ENCODE data around the gene EN1. TPM values are rescaled to one million over a fixed set of nuclear protein-coding genes. Genes with fewer than 3 reads are reported as not detected.

Gene EN1
- total RNA-seq, 6 donors from 2014 or later, result 0.13 TPM; not detected in 5

GRCh38 chr2:118846442-118846952 is 951 bp downstream of the EN1 start:
- Histone ChIP-seq H3K27ac (no peak overlapping the region), H3K27me3 (peaks cover 2 to 92% (median 59%) of the 10 kb centered on the region in 4 donors), H3K9me3 (no peaks in the 10 kb centered on the region), H3K4me3 (peak overlapping the region in 3 of 4 donors; percentile 13 to 35 (median 17)), H3K36me3 (no peaks in the 10 kb centered on the region), H3K4me1 (peaks cover 31 to 49% (median 38%) of the 10 kb centered on the region in 4 donors)
- 4% methylated on average over 31 of the region's 63 CpGs; no CpG with 5 or more reads in 1 of the 2 donors for WGBS, 2 donors
- TF ChIP-seq EP300 (IDR thresholded peaks at IDR 0.05), result no peak
- no peak for TF ChIP-seq POLR2A (IDR thresholded peaks at IDR 0.05)
- TF ChIP-seq POLR2AphosphoS5 (IDR thresholded peaks at IDR 0.05), result no peak
- TF ChIP-seq, protein P1, sequence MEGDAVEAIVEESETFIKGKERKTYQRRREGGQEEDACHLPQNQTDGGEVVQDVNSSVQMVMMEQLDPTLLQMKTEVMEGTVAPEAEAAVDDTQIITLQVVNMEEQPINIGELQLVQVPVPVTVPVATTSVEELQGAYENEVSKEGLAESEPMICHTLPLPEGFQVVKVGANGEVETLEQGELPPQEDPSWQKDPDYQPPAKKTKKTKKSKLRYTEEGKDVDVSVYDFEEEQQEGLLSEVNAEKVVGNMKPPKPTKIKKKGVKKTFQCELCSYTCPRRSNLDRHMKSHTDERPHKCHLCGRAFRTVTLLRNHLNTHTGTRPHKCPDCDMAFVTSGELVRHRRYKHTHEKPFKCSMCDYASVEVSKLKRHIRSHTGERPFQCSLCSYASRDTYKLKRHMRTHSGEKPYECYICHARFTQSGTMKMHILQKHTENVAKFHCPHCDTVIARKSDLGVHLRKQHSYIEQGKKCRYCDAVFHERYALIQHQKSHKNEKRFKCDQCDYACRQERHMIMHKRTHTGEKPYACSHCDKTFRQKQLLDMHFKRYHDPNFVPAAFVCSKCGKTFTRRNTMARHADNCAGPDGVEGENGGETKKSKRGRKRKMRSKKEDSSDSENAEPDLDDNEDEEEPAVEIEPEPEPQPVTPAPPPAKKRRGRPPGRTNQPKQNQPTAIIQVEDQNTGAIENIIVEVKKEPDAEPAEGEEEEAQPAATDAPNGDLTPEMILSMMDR (IDR thresholded peaks at IDR 0.05), result no peak
- peak in 1 of 2 donors; percentile 81 for DNase-seq
- no peak for ATAC-seq (ENCODE audit: low FRiP score in 2 of 2)

DNA sequence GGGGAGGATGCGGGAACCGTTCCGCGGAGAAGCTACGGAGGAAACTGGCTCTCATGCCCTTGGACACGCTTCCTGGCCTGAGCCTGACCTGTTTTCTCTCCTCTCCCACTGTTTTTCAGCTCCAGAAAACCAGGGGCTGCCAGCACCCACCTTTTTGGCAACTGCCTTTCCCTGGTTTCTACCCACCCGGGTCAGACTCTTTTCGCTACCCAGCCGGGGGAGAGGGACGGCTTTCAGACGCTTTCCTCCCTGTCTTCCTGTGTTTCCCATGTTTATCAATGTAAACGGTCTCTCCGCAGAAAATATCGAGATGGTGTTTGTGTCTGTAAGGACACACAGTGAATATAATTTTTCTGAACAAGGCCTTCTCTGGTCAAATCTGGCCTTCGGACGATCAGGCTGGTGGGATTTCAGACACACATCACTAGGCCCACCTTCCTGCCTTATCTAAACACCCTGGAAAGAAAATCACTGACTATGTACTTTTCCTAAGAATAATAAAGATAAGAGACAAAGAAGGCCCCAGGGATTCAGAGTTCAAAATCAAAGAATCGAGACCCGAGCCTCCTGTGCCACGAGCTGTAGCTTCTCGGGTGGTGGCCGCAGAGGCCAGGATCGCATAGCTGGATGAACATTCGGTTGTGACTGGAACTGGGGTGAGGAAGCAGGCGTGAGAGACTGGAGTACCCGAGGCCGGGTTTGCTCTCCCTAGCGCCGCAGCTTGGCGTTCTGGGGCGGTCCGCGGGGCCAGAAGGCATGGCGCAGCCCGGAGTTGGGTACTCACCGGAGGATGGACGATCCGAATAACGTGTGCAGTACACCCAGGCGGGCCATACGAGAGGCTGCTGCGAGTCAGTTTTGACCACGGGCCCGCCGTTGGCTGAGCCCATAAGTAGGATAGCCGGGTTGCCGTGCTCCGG is 1.7 kb downstream of the EN1 start:
- ATAC-seq (ENCODE audit: low FRiP score in 2 of 2), result peak in 1 of 2 donors; percentile 4
- peaks cover 2 to 92% (median 61%) of the 10 kb centered on the region in 4 donors for H3K27me3 ChIP-seq
- WGBS, 2 donors, result 9 to 11% methylated on average over 23 to 44 of the region's 47 CpGs
- no peaks in the 10 kb centered on the region for H3K9me3 ChIP-seq
- H3K4me3 ChIP-seq, result no peak overlapping the region
- H3K4me1 ChIP-seq, result peaks cover 31 to 50% (median 38%) of the 10 kb centered on the region in 4 donors
- H3K27ac ChIP-seq, result no peak overlapping the region
- no peaks in the 10 kb centered on the region for H3K36me3 ChIP-seq
- TF ChIP-seq, protein P1 (IDR thresholded peaks at IDR 0.05), result no peak
- no peak for TF ChIP-seq POLR2A (IDR thresholded peaks at IDR 0.05)
- TF ChIP-seq POLR2AphosphoS5 (IDR thresholded peaks at IDR 0.05), result no peak
- no peak for TF ChIP-seq EP300 (IDR thresholded peaks at IDR 0.05)
- no peak for DNase-seq

GRCh38 chr2:118845005-118845521 is 2.4 kb downstream of the EN1 start:
- Histone ChIP-seq H3K4me3 (no peak overlapping the region), H3K27ac (no peak overlapping the region), H3K27me3 (peaks cover 2 to 86% (median 59%) of the 10 kb centered on the region in 4 donors), H3K36me3 (no peaks in the 10 kb centered on the region), H3K4me1 (peaks cover 31 to 50% (median 38%) of the 10 kb centered on the region in 4 donors), H3K9me3 (no peaks in the 10 kb centered on the region)
- WGBS, 2 donors, result 6 to 7% methylated on average over 22 to 43 of the region's 43 CpGs
- peak in 1 of 2 donors; percentile 79 for DNase-seq
- TF ChIP-seq POLR2AphosphoS5 (IDR thresholded peaks at IDR 0.05) (no peak), POLR2A (IDR thresholded peaks at IDR 0.05) (no peak), EP300 (IDR thresholded peaks at IDR 0.05) (no peak)
- TF ChIP-seq, protein P1 (IDR thresholded peaks at IDR 0.05), result no peak
- peak in 1 of 2 donors; percentile 27 for ATAC-seq (ENCODE audit: low FRiP score in 2 of 2)

- Histone ChIP-seq H3K4me3 (no peak overlapping the region), H3K27me3 (peaks cover 2 to 80% (median 55%) of the 10 kb centered on the region in 4 donors), H3K36me3 (no peaks in the 10 kb centered on the region), H3K9me3 (no peaks in the 10 kb centered on the region), H3K4me1 (peaks cover 31 to 50% (median 38%) of the 10 kb centered on the region in 4 donors), H3K27ac (no peak overlapping the region)
- 11% methylated on average over 4 to 8 of the region's 8 CpGs for WGBS, 2 donors
- no peak for ATAC-seq (ENCODE audit: low FRiP score in 2 of 2)
- DNase-seq, result no peak
- TF ChIP-seq, protein P1 (IDR thresholded peaks at IDR 0.05), result no peak
- TF ChIP-seq POLR2A (IDR thresholded peaks at IDR 0.05) (no peak), POLR2AphosphoS5 (IDR thresholded peaks at IDR 0.05) (no peak), EP300 (IDR thresholded peaks at IDR 0.05) (no peak)
These were observed 3.0 kb downstream of the EN1 start for GRCh38 chr2:118844261-118845004.

All from upper lobe of left lung (tissue), 6 donors.